Measurements from ENCODE around the gene LRIG1. TPM values are rescaled to one million over a fixed set of nuclear protein-coding genes. Genes with fewer than 3 reads are reported as not detected.

The LRIG1 gene
- total and polyA plus RNA-seq, 10 of the 15 experiments (the other 5 are each of a cell fraction or from before 2014, with no cell fraction given) = 0.84 to 16.4 (median 8.1) TPM

DNA sequence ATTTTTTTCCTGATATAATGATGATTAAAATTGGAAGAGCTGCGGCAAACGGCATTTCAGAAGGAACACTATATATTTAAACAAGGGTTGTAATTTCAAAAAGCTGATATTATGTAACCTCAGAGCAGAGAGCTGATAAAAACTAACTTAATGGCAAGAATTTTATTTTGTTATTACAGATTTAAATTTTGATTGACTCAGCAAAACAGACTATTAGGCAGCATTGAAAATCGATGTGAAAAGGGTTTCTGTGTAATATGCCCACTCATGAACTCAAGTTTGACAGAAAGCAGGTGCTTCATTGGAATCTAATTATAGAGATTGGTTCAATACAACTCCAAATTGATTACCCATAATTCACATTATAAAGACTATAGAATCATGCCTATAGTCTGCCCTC, 24.9 kb upstream of the LRIG1 start:
- intact Hi-C loops (cut with micrococcal nuclease; ENCODE audit: unreplicated experiment) (no loop called here), in situ Hi-C loops (cut with MboI) (no loop called here)
- BruUV-seq (replicated peaks) = no TSS peak
- no peak overlapping the region for H2AFZ ChIP-seq (ENCODE audit: control insufficient read depth, low read depth, low read length)
- H3K27ac ChIP-seq (ENCODE audit: control insufficient read depth, insufficient read depth) = no peak overlapping the region
- no peaks in the 10 kb centered on the region for H3K79me2 ChIP-seq (ENCODE audit: control insufficient read depth, insufficient read depth, low read length)
- H3K36me3 ChIP-seq (ENCODE audit: control insufficient read depth in 2 of 2, insufficient read depth in 2 of 2, low read length in 1 of 2) = no peaks in the 10 kb centered on the region
- CTCF ChIA-PET = interaction anchor here (1.3 to 1.8 kb wide), 3 partner anchors 13 to 148 kb away, joined by 4 to 5 read pairs (median 4); no protein-coding TSS in a partner anchor
- WGBS (ENCODE audit: insufficient coverage, insufficient replicate concordance, low lambda C conversion rate, missing lambda C conversion rate) = 56% methylated on average over 3 of the region's 3 CpGs
- no peak for FAIRE-seq
- no peak for ATAC-seq
- H4K20me1 ChIP-seq (ENCODE audit: control insufficient read depth, insufficient read depth) = no peaks in the 10 kb centered on the region
- DNase-seq (ENCODE audit: low read depth, low spot score) = no peak
- H3K9ac ChIP-seq (ENCODE audit: control insufficient read depth, insufficient read depth, low read length) = no peak overlapping the region
- no peaks in the 10 kb centered on the region; a peak in 2 of 4 replicates for H3K27me3 ChIP-seq (replicated peaks in 1 of 2; ENCODE audit: control insufficient read depth in 2 of 2, insufficient read depth in 2 of 2, low read length in 1 of 2)
- no peak overlapping the region for H3K4me2 ChIP-seq (ENCODE audit: control insufficient read depth, insufficient read depth)
- H3K4me3 ChIP-seq = no peak overlapping the region
- no peaks in the 10 kb centered on the region for H3K4me1 ChIP-seq (ENCODE audit: control insufficient read depth, insufficient read depth, low read length)
- POLR2A ChIA-PET = no interaction called here
- RAD21 ChIA-PET (ENCODE audit: unreplicated experiment) = no interaction called here
- H3K9me3 ChIP-seq (replicated peaks; ENCODE audit: control insufficient read depth, insufficient read depth, low read length) = no peaks in the 10 kb centered on the region
- SMC1A ChIA-PET (ENCODE audit: uncharacterized antibody, unreplicated experiment) = no interaction called here
- no peak for TF ChIP-seq BMI1 (IDR thresholded peaks at IDR 0.05; ENCODE audit: borderline replicate concordance)
- no peak for TF ChIP-seq FOXK2 (IDR thresholded peaks at IDR 0.05)
- TF ChIP-seq CREM (IDR thresholded peaks at IDR 0.05; ENCODE audit: low read depth) = no peak
- no peak for TF ChIP-seq STAT3 (IDR thresholded peaks at IDR 0.05; ENCODE audit: low read depth, low read length)
- TF ChIP-seq, protein P1, sequence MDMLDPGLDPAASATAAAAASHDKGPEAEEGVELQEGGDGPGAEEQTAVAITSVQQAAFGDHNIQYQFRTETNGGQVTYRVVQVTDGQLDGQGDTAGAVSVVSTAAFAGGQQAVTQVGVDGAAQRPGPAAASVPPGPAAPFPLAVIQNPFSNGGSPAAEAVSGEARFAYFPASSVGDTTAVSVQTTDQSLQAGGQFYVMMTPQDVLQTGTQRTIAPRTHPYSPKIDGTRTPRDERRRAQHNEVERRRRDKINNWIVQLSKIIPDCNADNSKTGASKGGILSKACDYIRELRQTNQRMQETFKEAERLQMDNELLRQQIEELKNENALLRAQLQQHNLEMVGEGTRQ (IDR thresholded peaks at IDR 0.05; ENCODE audit: borderline replicate concordance, low read depth, low read length) = no peak
- TF ChIP-seq, protein P2, sequence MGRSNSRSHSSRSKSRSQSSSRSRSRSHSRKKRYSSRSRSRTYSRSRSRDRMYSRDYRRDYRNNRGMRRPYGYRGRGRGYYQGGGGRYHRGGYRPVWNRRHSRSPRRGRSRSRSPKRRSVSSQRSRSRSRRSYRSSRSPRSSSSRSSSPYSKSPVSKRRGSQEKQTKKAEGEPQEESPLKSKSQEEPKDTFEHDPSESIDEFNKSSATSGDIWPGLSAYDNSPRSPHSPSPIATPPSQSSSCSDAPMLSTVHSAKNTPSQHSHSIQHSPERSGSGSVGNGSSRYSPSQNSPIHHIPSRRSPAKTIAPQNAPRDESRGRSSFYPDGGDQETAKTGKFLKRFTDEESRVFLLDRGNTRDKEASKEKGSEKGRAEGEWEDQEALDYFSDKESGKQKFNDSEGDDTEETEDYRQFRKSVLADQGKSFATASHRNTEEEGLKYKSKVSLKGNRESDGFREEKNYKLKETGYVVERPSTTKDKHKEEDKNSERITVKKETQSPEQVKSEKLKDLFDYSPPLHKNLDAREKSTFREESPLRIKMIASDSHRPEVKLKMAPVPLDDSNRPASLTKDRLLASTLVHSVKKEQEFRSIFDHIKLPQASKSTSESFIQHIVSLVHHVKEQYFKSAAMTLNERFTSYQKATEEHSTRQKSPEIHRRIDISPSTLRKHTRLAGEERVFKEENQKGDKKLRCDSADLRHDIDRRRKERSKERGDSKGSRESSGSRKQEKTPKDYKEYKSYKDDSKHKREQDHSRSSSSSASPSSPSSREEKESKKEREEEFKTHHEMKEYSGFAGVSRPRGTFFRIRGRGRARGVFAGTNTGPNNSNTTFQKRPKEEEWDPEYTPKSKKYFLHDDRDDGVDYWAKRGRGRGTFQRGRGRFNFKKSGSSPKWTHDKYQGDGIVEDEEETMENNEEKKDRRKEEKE (IDR thresholded peaks at IDR 0.05) = no peak
- TF ChIP-seq CEBPZ (IDR thresholded peaks at IDR 0.05; ENCODE audit: low read depth, low read length) = no peak
- TF ChIP-seq MYB (IDR thresholded peaks at IDR 0.05; ENCODE audit: borderline replicate concordance, low read depth, low read length) = no peak
- TF ChIP-seq STAT1 (conservative IDR thresholded peaks at IDR 0.05) = no peak
- no peak for TF ChIP-seq CREB1 (IDR thresholded peaks at IDR 0.05; ENCODE audit: low read depth)
- TF ChIP-seq SMAD5 (IDR thresholded peaks at IDR 0.05; ENCODE audit: low read depth) = no peak
- no peak for TF ChIP-seq POU2F2 (IDR thresholded peaks at IDR 0.05; ENCODE audit: borderline replicate concordance, low read depth, low read length)
- TF ChIP-seq, protein P3, sequence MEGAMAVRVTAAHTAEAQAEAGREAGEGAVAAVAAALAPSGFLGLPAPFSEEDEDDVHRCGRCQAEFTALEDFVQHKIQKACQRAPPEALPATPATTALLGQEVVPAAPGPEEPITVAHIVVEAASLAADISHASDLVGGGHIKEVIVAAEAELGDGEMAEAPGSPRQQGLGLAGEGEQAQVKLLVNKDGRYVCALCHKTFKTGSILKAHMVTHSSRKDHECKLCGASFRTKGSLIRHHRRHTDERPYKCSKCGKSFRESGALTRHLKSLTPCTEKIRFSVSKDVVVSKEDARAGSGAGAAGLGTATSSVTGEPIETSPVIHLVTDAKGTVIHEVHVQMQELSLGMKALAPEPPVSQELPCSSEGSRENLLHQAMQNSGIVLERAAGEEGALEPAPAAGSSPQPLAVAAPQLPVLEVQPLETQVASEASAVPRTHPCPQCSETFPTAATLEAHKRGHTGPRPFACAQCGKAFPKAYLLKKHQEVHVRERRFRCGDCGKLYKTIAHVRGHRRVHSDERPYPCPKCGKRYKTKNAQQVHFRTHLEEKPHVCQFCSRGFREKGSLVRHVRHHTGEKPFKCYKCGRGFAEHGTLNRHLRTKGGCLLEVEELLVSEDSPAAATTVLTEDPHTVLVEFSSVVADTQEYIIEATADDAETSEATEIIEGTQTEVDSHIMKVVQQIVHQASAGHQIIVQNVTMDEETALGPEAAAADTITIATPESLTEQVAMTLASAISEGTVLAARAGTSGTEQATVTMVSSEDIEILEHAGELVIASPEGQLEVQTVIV (IDR thresholded peaks at IDR 0.05; ENCODE audit: borderline replicate concordance, partially characterized antibody) = no peak
- TF ChIP-seq, protein P4, sequence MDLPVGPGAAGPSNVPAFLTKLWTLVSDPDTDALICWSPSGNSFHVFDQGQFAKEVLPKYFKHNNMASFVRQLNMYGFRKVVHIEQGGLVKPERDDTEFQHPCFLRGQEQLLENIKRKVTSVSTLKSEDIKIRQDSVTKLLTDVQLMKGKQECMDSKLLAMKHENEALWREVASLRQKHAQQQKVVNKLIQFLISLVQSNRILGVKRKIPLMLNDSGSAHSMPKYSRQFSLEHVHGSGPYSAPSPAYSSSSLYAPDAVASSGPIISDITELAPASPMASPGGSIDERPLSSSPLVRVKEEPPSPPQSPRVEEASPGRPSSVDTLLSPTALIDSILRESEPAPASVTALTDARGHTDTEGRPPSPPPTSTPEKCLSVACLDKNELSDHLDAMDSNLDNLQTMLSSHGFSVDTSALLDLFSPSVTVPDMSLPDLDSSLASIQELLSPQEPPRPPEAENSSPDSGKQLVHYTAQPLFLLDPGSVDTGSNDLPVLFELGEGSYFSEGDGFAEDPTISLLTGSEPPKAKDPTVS (IDR thresholded peaks at IDR 0.05; ENCODE audit: low read depth, low read length) = no peak
